ENCODE results near the gene ZNF415.
A peak's percentile ranks its signal among the peaks of the same experiment; 100 is the strongest.

ZNF415 gene

DNA sequence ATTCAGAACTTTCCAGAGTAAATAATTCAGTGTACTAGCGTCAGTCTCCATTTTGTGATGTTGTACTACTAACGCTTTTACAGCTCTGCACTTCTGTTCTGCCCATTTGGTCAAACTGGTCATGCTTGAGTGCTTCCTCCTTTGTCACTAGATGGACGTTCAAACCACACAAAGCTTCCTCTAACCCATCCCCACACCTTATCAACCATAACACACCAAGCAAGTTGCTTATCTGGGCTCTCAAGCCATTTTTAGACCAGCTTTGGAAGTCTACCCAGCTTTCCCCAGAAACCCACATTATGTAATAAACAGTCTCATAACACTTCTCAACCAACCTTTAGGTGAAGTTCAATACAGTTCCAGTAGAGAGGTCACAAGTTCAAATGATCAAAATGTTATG is 28.4 kb upstream of the ZNF415 start:
- H3K4me1 ChIP-seq (ENCODE audit: insufficient read depth, poor library complexity, severe bottlenecking), result no peaks in the 10 kb centered on the region
- no peak overlapping the region for H3K27ac ChIP-seq (ENCODE audit: poor library complexity, severe bottlenecking)
- ATAC-seq (ENCODE audit: low read depth) (no peak), DNase-seq (ENCODE audit: low spot score) (no peak)
- no peaks in the 10 kb centered on the region for H3K36me3 ChIP-seq (ENCODE audit: low read depth)
- H3K4me3 ChIP-seq (ENCODE audit: severe bottlenecking), result no peak overlapping the region
- H3K9me3 ChIP-seq (ENCODE audit: severe bottlenecking), result peaks cover 14% of the 10 kb centered on the region
- TF ChIP-seq, protein P1, sequence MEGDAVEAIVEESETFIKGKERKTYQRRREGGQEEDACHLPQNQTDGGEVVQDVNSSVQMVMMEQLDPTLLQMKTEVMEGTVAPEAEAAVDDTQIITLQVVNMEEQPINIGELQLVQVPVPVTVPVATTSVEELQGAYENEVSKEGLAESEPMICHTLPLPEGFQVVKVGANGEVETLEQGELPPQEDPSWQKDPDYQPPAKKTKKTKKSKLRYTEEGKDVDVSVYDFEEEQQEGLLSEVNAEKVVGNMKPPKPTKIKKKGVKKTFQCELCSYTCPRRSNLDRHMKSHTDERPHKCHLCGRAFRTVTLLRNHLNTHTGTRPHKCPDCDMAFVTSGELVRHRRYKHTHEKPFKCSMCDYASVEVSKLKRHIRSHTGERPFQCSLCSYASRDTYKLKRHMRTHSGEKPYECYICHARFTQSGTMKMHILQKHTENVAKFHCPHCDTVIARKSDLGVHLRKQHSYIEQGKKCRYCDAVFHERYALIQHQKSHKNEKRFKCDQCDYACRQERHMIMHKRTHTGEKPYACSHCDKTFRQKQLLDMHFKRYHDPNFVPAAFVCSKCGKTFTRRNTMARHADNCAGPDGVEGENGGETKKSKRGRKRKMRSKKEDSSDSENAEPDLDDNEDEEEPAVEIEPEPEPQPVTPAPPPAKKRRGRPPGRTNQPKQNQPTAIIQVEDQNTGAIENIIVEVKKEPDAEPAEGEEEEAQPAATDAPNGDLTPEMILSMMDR (IDR thresholded peaks at IDR 0.05; ENCODE audit: poor library complexity, severe bottlenecking), result no peak
- H3K27me3 ChIP-seq (ENCODE audit: insufficient read depth, poor library complexity, severe bottlenecking), result no peaks in the 10 kb centered on the region

DNA sequence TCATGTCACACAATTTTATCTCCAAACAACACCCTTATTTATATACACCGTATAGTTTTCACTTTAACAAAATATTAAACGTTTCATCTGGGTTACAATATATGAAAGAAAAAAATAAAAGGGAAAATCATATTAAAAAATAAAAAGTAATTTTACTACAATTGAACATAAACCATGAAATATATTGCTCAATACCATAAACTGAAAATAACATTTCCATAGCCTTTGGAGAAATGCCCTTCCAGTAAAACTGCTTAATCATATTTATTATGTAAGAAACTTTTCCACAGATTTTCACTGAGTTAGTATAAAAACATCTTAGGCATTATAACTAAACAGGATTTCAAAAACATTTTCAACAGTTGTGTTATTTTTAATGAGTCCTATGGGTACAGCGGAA is 27.6 kb upstream of the ZNF415 start:
- Histone ChIP-seq H3K27me3 (ENCODE audit: insufficient read depth, poor library complexity, severe bottlenecking) (no peaks in the 10 kb centered on the region), H3K27ac (ENCODE audit: poor library complexity, severe bottlenecking) (no peak overlapping the region), H3K4me1 (ENCODE audit: insufficient read depth, poor library complexity, severe bottlenecking) (no peaks in the 10 kb centered on the region), H3K4me3 (ENCODE audit: severe bottlenecking) (no peak overlapping the region), H3K9me3 (ENCODE audit: severe bottlenecking) (peaks cover 7% of the 10 kb centered on the region), H3K36me3 (ENCODE audit: low read depth) (peaks cover 3% of the 10 kb centered on the region; the same call in 1 of the 2 replicates)
- ATAC-seq (ENCODE audit: low read depth), result no peak
- no peak for DNase-seq (ENCODE audit: low spot score)
- TF ChIP-seq, protein P1 (IDR thresholded peaks at IDR 0.05; ENCODE audit: poor library complexity, severe bottlenecking), result no peak

DNA sequence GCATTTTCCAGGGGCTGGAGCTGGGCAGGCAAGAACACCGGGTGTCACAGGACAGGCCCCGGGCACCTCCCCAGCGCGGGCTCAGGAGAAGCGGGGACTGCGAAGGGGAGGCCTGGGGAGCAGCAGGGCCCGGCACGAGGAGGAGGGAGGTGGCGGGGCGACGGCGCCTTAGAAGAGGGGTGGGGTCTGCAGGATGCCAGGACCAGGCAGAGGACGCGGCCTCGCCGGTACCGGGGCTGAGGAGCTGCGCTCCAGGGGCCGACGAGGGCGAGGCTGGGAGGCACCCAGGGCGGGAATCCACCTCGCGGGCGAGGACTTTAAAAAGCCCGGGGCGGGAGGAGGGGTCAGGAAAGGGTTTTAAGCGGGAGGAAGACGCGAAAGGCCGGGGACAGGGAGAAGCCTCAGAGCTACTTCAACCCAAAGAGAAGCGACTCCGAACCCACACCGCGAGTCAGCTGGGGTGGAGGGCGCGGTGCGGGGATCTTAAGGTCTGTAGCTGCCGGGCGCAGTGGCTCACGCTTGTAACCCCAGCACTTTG is 25.5 kb upstream of the ZNF415 start:
- TF ChIP-seq, protein P1 (IDR thresholded peaks at IDR 0.05; ENCODE audit: poor library complexity, severe bottlenecking), result no peak
- peak; percentile 58 for ATAC-seq (ENCODE audit: low read depth)
- Histone ChIP-seq H3K36me3 (ENCODE audit: low read depth) (peaks cover 6% of the 10 kb centered on the region; the same call in 1 of the 2 replicates), H3K4me3 (ENCODE audit: severe bottlenecking) (peak overlapping the region; percentile 63), H3K9me3 (ENCODE audit: severe bottlenecking) (peaks cover 4% of the 10 kb centered on the region), H3K27me3 (ENCODE audit: insufficient read depth, poor library complexity, severe bottlenecking) (no peaks in the 10 kb centered on the region), H3K27ac (ENCODE audit: poor library complexity, severe bottlenecking) (peak overlapping the region; percentile 15), H3K4me1 (ENCODE audit: insufficient read depth, poor library complexity, severe bottlenecking) (no peaks in the 10 kb centered on the region)
- DNase-seq (ENCODE audit: low spot score), result no peak

DNA sequence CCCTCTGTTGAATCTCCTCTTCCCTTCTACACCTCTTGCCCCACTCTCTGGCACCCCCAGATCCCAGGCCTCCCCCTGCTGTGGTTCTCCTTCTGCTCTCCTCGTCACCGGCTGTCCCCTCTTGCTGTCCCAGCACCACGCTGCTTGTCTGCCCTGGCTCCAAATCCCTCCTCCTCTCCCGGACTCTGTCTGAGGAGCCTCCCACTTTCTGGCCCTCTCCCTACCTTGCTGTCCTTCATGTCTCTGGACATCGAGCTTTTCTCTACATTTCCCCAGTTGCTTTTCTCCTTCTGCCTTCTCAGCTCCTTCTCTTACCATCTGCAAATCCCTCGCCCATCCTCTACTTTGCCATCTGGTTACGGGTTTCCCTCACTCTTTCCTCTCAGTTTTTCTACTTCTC is 24.9 kb upstream of the ZNF415 start:
- no peak for DNase-seq (ENCODE audit: low spot score)
- Histone ChIP-seq H3K36me3 (ENCODE audit: low read depth) (peaks cover 6% of the 10 kb centered on the region; the same call in 1 of the 2 replicates), H3K27me3 (ENCODE audit: insufficient read depth, poor library complexity, severe bottlenecking) (no peaks in the 10 kb centered on the region), H3K4me1 (ENCODE audit: insufficient read depth, poor library complexity, severe bottlenecking) (no peaks in the 10 kb centered on the region), H3K9me3 (ENCODE audit: severe bottlenecking) (peaks cover 4% of the 10 kb centered on the region), H3K27ac (ENCODE audit: poor library complexity, severe bottlenecking) (peak overlapping the region; percentile 15), H3K4me3 (ENCODE audit: severe bottlenecking) (peak overlapping the region; percentile 63)
- TF ChIP-seq, protein P1 (IDR thresholded peaks at IDR 0.05; ENCODE audit: poor library complexity, severe bottlenecking), result no peak
- ATAC-seq (ENCODE audit: low read depth), result peak; percentile 24; the same call in 1 of the 3 replicates

DNA sequence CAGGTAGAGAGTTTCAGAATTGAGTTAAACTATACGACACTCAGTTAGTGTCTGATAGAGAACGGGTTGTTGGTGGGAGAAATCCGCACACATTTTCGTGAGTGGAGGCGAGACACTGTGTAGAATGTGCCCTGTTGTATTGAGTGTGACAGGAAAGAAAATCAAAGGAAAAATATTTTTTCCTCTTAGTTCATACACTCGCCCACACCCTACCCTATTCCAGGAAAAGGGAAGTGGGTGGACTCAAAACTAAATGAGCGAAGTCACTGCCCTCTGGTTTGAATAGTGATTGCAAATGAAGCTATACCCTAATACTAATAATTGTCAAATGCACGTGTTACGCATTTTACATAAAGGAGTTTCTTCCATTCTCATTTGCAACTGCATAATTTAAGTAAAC is 24.1 kb upstream of the ZNF415 start:
- TF ChIP-seq, protein P1 (IDR thresholded peaks at IDR 0.05; ENCODE audit: poor library complexity, severe bottlenecking), result no peak
- ATAC-seq (ENCODE audit: low read depth), result no peak
- peaks cover 10% of the 10 kb centered on the region; the same call in 1 of the 2 replicates for H3K36me3 ChIP-seq (ENCODE audit: low read depth)
- DNase-seq (ENCODE audit: low spot score), result no peak
- no peak overlapping the region for H3K27ac ChIP-seq (ENCODE audit: poor library complexity, severe bottlenecking)
- no peaks in the 10 kb centered on the region for H3K4me1 ChIP-seq (ENCODE audit: insufficient read depth, poor library complexity, severe bottlenecking)
- peaks cover 4% of the 10 kb centered on the region for H3K9me3 ChIP-seq (ENCODE audit: severe bottlenecking)
- H3K27me3 ChIP-seq (ENCODE audit: insufficient read depth, poor library complexity, severe bottlenecking), result no peaks in the 10 kb centered on the region
- no peak overlapping the region for H3K4me3 ChIP-seq (ENCODE audit: severe bottlenecking)

All from RWPE2 (cell line).